Panc1 (cell line): ENCODE measurements around the gene DNAH9. TPM values are rescaled to one million over a fixed set of nuclear protein-coding genes. Genes with fewer than 3 reads are reported as not detected.

Experiments used
- ATAC-seq: fragments of 200-7000 bp; cut with Tn5 transposase; 2 replicates; pipeline ENCODE4 v1.9.1; 2020; ENCODE audit warnings: mild to moderate bottlenecking, moderate library complexity
- BruUV-seq: library from RNA; stranded (reverse); fragments of 400-500 nt; replicated peaks from 2 replicates; lab custom pipeline; 2021; lab: Mats Ljungman, UMichigan
- CTCF ChIA-PET: fragments of 300-600 bp; sonication (Branson Sonifier 250); formaldehyde crosslinking; loops from one replicate; lab custom pipeline; 2022; ENCODE audit warnings: antibody characterized with exemption; lab: Charles Lee
- POLR2A ChIA-PET: fragments of 300-600 bp; sonication (Branson Sonifier 250); formaldehyde crosslinking; loops from one replicate; lab custom pipeline; 2022; ENCODE audit warnings: antibody characterized with exemption; lab: Charles Lee
- DNase-seq: peaks from one replicate; pipeline ENCODE4 v3.0.0-alpha.2; 2010; ENCODE audit warnings: low read depth, low spot score
- H3K27ac ChIP-seq: 2 replicates; pipeline ENCODE4 v1.5.1; 2011; ENCODE audit warnings: mild to moderate bottlenecking, low read length, inconsistent platforms
- H3K27me3 ChIP-seq: fragments of 200-500 bp; sonication (Bioruptor generic); 2 replicates; pipeline ENCODE4 v1.6.0; 2014; ENCODE audit warnings: low read length, inconsistent platforms; ENCODE audit not compliant: control insufficient read depth, insufficient read depth
- H3K36me3 ChIP-seq: fragments of 200-500 bp; sonication (Bioruptor generic); 2 replicates; pipeline ENCODE4 v1.5.1; 2014; ENCODE audit warnings: inconsistent platforms, mild to moderate bottlenecking, low read length, moderate library complexity; ENCODE audit not compliant: control insufficient read depth, insufficient read depth
- H3K4me1 ChIP-seq: 2 replicates; pipeline ENCODE4 v1.5.1; 2011; ENCODE audit warnings: inconsistent platforms, mild to moderate bottlenecking, low read length, moderate library complexity; ENCODE audit not compliant: control insufficient read depth, insufficient read depth
- H3K4me3 ChIP-seq, 2 experiments: 2 replicates each; pipeline ENCODE4 v1.5.1; 2011 to 2012; ENCODE audit warnings: low read depth in 2 of 2, low read length in 2 of 2, mild to moderate bottlenecking in 2 of 2, inconsistent platforms in 1 of 2, moderate library complexity in 1 of 2
- H3K9me3 ChIP-seq: fragments of 200-500 bp; sonication (Bioruptor generic); 2 replicates; pipeline ENCODE4 v1.5.1; 2014; ENCODE audit warnings: low read depth, mild to moderate bottlenecking, inconsistent platforms, low read length, moderate library complexity; ENCODE audit not compliant: control insufficient read depth, insufficient read depth
- CTCF ChIP-seq: fragments of 450-650 bp; IDR thresholded peaks from 2 replicates; pipeline ENCODE4 v1.5.1; 2017; ENCODE audit warnings: mild to moderate bottlenecking
- POLR2AphosphoS5 ChIP-seq: IDR thresholded peaks from 2 replicates; pipeline ENCODE4 v1.6.1; 2012; ENCODE audit warnings: mild to moderate bottlenecking, low read depth, low read length, moderate library complexity
- SIN3A ChIP-seq: IDR thresholded peaks from 2 replicates; pipeline ENCODE4 v1.6.1; 2012; ENCODE audit warnings: low read depth, mild to moderate bottlenecking, low read length, moderate library complexity, borderline replicate concordance; ENCODE audit not compliant: insufficient read depth
- TCF7L2 ChIP-seq: IDR thresholded peaks from 2 replicates; pipeline ENCODE4 v1.6.1; 2011; ENCODE audit warnings: mild to moderate bottlenecking, low read depth, low read length, inconsistent platforms
- in situ Hi-C: cut with HindIII; loops from 2 replicates; pipeline ENCODE4 v1.10.0; 2016; ENCODE audit warnings: low sequenced_read_pairs, low pct_unique_long_range_greater_than_20kb
- intact Hi-C: fragments of 100-400 bp; cut with micrococcal nuclease; formaldehyde crosslinking; loops from one replicate; pipeline ENCODE4 v1.10.0; 2022; ENCODE audit not compliant: unreplicated experiment
- total RNA-seq: library from RNA; stranded (reverse); gene quantifications from one replicate; pipeline ENCODE4 v1.2.1, GENCODE V29; 2021; ENCODE audit not compliant: unreplicated experiment
- TF ChIP-seq, protein P1 (sequence below), 2 experiments: IDR thresholded peaks; 2 replicates each; pipeline ENCODE4 v1.6.1; 2011 to 2012; ENCODE audit warnings: low read depth in 2 of 2, control low read depth in 1 of 2, low read length in 1 of 2, mild to moderate bottlenecking in 1 of 2, moderate library complexity in 1 of 2; ENCODE audit not compliant: insufficient read depth in 1 of 2

Gene DNAH9
- total RNA-seq, 1 experiment from 2014 or later = not detected

DNA sequence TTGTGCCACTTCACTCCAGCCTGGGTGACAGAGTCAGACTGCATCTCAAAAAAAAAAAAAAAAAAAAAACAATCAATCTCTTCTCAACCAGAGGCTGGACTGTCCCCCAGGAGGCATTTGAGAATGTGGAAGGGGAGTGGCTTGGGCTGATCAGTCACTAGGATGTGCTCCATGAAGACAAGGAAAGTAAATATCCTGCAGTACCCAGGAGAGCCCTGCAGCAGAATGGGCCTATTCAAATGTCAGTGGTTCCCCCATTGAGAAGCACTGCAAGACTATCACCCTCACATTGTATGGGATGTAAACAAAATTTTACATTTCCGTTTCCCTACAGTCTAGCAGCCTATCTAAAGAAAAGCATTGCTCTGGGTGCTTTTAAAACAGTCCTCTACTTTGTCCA lies 70.3 kb downstream of the DNAH9 start:
- ATAC-seq = no peak
- in situ Hi-C loops = no loop called here

GRCh38 chr17:11671126-11671525 lies 72.9 kb downstream of the DNAH9 start:
- CTCF ChIA-PET = no interaction called here
- Histone ChIP-seq H3K9me3 (no peaks in the 10 kb centered on the region), H3K4me1 (no peaks in the 10 kb centered on the region), H3K27me3 (no peaks in the 10 kb centered on the region), H3K4me3 (no peak overlapping the region), H3K27ac (no peak overlapping the region), H3K36me3 (no peaks in the 10 kb centered on the region)
- DNase-seq = no peak
- no TSS peak for BruUV-seq
- no peak for ATAC-seq
- TF ChIP-seq CTCF = no peak
- TF ChIP-seq SIN3A = no peak
- TF ChIP-seq TCF7L2 = no peak
- TF ChIP-seq, protein P1, sequence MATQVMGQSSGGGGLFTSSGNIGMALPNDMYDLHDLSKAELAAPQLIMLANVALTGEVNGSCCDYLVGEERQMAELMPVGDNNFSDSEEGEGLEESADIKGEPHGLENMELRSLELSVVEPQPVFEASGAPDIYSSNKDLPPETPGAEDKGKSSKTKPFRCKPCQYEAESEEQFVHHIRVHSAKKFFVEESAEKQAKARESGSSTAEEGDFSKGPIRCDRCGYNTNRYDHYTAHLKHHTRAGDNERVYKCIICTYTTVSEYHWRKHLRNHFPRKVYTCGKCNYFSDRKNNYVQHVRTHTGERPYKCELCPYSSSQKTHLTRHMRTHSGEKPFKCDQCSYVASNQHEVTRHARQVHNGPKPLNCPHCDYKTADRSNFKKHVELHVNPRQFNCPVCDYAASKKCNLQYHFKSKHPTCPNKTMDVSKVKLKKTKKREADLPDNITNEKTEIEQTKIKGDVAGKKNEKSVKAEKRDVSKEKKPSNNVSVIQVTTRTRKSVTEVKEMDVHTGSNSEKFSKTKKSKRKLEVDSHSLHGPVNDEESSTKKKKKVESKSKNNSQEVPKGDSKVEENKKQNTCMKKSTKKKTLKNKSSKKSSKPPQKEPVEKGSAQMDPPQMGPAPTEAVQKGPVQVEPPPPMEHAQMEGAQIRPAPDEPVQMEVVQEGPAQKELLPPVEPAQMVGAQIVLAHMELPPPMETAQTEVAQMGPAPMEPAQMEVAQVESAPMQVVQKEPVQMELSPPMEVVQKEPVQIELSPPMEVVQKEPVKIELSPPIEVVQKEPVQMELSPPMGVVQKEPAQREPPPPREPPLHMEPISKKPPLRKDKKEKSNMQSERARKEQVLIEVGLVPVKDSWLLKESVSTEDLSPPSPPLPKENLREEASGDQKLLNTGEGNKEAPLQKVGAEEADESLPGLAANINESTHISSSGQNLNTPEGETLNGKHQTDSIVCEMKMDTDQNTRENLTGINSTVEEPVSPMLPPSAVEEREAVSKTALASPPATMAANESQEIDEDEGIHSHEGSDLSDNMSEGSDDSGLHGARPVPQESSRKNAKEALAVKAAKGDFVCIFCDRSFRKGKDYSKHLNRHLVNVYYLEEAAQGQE (IDR thresholded peaks at IDR 0.05; ENCODE audit: insufficient read depth in 1 of 2, low read depth in 2 of 2, low read length in 1 of 2) = no peak
- no peak for TF ChIP-seq POLR2AphosphoS5
- in situ Hi-C loops (no loop called here), intact Hi-C loops (no loop called here)
- POLR2A ChIA-PET = no interaction called here

More for the DNA sequence above, 70.3 kb downstream of the DNAH9 start:
- H3K36me3 ChIP-seq = no peaks in the 10 kb centered on the region
- no peaks in the 10 kb centered on the region for H3K27me3 ChIP-seq
- no peak overlapping the region for H3K4me3 ChIP-seq
- no peaks in the 10 kb centered on the region for H3K4me1 ChIP-seq
- DNase-seq = no peak
- TF ChIP-seq POLR2AphosphoS5 = no peak
- TF ChIP-seq, protein P1 (IDR thresholded peaks at IDR 0.05; ENCODE audit: insufficient read depth in 1 of 2, low read depth in 2 of 2, low read length in 1 of 2) = no peak
- no peak for TF ChIP-seq SIN3A
- no peak for TF ChIP-seq TCF7L2
- BruUV-seq = no TSS peak
- CTCF ChIA-PET = no interaction called here
- H3K9me3 ChIP-seq = no peaks in the 10 kb centered on the region
- no peak overlapping the region for H3K27ac ChIP-seq
- POLR2A ChIA-PET = no interaction called here
- intact Hi-C loops = no loop called here
